HG03571 (cell line): Measurements from ENCODE around the gene ILDR1.

Experiments used
- ATAC-seq: cut with Tn5 transposase; IDR thresholded peaks from one replicate; pipeline ENCODE4 v1.9.1; 2021; ENCODE audit not compliant: unreplicated experiment

Gene ILDR1

DNA sequence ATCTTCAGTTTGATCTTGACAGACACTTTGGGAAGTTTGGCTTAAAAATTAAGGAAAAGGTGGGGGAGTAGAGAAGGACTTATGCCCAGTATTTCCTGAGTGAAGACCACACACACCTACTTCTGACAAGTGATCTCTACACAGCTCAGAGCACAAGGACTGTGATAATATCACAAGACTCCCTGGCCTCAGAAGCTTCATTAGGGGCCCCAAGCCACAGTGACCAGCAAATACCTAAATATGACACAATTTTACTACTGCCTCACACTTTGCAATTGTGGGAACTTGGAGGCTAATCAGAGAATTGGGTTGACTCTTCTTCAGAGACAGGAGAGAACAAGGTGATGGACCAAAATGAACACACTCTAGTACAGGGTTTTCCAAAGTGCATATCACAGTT, 2.6 kb downstream of the ILDR1 start:
- no peak for ATAC-seq

DNA sequence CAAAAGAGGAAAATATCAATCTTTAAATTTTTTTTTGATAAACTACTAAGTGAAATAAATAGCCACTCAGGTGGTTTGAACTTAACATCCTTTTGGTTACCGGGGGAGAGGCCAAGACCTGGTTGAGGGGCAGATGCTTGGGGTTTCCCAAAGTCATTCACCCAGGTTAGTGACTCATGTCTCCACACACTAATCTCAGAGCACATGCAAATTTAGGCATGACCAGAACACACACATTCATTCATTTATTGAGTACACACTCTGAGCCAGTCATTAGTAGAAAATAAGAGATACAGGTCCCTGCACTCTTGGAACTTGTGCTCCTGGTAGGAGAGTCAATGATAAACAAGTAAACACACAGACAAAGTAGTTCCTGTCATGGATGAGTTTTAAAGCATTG, 7.3 kb downstream of the ILDR1 start:
- peak; percentile 89 for ATAC-seq

DNA sequence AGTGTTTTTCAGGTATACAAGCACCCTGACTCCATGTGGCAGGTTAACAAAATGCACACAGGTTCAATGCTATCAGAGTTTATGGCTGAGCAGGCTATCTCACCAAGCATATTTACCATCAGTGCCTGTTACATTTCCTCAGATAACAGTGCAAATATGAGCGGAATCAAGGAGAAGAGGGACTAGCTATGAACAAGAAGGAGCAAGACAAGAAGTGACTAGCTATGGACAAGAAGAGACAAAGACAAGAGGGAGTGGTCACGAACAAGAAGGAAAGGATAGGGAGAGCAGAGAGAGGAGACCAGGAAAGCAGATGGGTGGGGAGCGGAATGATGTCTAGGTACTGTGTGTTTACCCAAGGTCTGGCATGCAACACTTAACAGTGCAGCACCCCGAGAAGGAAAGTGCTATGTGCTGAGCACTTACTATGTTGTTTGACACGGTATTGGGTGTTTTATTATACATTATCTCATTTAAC, 8.6 kb downstream of the ILDR1 start:
- no peak for ATAC-seq

DNA sequence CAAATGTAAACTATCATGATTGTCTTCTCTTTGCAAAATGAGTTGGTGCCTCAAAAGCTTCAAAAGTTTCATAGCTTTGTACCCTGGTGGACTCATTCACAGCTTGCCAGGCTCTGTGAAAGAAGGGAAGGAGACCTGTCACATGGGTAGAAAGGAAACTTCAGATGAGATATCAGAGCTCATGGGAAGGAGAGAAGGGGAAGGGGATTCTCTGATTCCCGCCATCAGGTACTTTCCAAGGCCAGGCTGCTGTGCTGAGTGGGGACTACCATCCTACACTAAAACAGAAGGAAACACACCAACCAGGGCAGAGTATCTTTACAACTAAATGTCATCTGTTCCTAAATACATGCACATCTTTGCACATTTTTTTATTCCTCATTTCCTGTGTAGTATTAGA, 9.2 kb downstream of the ILDR1 start:
- no peak for ATAC-seq

DNA sequence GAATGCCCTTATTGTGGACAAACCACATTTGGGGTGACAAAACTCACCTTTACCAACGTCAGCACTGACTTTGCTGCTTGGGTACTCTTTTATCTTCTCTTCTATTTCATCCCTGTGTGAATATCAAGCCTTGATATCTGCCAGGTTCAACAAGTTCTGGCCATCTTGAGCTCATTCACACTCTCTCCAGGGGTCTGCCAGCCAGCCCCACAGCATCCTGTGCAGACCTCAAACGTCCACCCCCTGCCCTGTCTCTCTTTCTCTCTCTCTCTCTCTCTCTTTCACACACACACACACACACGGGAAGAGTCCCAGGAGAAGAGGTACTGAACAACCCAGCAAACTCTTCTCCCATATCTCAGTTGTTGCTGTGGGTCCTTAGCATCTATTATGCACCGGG, 10.7 kb downstream of the ILDR1 start:
- no peak for ATAC-seq

DNA sequence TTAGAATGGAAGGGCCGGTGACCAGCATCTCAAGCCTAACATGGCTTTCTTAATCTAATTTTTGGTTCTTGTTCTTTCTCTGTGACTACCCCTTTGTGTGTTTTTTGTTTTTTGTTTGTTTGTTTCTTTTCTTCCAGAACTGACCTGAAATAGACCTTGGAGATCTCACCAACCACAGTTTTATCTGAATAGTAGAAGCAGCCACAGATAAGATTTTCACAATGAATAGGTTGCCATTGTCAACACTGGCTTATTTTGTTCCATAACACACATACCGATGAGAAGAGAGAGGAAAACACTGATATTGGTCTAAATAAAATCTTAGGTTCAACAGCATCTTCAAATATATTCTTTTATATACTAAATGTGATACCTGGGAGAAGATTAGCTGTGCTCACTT, 11.5 kb downstream of the ILDR1 start:
- ATAC-seq: no peak

DNA sequence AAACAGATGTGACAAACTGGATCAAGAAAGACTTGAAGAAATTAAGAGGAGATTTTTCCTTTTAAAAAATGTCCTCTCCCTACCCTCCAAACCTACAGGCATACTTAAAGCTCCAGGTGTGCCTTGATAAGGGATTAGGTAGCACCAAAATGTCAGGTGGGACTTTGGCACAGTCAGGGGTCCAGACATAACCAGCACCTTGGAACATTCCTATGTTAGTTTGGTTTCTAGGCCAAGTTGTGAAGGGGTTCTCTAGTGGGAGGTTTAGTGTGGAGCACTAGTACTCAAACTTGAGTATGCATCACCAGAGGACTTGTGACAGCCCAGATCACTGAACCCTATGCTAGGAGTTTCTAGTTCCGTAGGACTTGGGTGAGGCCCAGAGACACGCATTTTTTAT, 13.9 kb downstream of the ILDR1 start:
- ATAC-seq: no peak

DNA sequence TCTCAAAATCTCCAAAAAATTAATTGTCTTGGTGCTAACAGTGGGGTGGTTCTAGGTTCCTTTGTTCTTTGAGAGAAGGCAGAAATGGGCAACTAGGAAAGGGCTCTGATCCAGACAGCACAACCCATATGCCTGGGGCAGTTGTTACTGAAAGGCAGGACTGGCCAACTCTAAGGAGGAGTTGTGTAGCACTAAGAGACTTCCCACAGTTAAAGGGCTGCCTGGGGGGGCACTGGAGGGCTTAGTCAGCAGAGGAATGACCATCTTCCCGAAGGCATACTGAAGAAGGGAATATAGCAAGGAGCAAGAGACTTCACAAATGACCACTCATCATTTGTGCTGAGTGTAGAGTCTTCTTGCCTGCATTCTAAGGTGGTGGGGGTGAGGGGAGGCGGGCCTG, 15.8 kb downstream of the ILDR1 start:
- ATAC-seq: no peak

DNA sequence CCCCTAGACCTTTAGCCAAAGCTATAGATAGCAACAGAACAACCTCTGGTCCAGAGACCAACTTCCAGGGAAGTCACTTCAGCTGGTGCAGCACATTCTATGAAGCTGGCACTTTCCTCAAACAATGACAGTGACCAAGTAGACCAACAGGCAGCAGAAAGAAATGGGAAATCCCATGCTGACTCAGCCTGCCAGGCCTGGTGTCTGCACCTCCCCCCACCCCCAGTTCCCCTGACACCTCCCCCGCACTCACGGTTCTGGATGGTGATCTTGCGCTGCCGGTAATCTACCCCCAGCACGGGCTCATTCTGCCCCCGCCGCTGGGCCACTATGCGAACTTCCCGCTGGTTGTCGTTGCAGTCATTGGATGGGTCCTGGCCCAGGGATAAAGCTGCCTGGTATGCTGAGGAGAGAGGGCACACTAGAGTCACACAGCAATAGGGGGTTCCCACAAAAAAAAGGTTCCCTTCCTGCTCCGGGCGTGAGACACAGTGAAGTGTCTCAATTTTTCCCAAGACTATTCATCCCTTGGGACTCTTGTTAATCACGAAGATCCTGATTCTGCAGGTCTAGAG, 17.0 kb downstream of the ILDR1 start:
- ATAC-seq: peak; percentile 36

DNA sequence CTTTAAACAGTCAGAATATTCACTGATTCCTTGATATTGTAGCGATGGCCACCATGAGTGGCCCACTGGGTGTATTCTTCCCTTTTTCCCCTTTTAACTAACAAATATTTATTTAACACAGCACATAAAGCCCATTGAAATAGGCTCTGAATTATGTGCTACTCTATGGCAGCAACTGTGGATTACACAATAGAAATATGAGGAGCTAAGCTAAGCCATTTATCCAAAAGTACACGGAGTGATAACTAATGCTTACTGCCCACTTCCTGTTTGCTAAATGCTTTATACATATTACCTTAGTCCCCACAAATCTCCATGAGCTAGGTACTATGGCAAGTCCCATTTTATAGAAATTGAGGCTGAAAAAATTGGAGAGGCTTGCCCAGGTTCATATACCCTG, 17.9 kb downstream of the ILDR1 start:
- ATAC-seq: no peak

DNA sequence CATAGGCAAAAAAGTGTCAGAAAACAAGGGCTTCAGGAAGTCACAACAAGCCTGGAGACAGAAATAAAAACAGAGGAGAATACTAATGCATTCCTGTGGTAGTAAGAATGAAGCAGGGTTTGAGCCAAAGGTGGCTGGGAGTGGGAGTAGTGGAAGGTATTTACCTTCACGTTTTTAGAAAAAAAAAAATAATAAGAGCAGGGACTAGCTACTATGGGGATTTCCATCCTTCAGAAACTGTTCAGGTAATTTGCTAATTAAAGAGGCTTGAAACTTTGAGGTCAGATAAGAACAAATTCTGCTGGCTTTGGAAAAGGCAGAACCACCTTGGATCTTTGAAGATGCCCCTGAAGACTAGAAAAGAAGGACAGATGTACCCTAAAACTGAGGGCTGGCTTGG, 18.4 kb downstream of the ILDR1 start:
- ATAC-seq: no peak

DNA sequence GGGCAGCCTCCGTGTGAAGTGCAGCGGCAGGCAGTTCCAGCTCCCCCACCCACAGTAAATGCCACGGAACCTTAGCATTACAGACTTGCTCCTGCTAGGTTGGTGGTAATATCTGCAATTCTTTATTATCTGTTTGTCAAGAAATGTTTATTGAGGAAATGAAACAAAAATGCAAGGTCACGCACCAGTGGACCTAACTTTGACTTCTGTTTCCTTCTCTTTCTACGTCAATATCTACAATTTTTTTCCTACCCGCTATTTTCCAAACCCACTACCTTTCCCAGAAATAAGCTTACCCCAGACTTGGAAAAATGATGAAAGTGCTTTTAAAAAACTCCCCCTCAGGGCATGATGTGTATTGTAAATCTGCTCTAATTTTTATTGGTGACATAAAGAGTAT, 18.9 kb downstream of the ILDR1 start:
- no peak for ATAC-seq

DNA sequence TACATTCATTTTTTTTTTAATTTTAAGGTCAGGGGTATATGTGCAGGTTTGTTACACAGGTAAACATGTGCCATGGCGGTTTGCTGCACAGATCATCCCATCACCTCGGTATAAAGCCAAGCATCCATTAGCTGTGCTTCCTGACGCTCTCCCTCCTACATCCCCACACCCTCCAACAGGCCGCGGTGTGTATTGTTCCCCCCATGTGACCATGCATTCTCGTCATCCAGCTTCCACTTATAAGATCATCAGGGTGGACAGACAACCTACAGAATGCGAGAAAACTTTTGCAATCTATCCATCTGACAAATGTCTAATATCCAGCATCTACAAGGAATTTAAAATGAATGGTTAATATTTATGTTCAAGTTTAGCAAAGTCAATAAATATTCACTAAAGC, 19.4 kb downstream of the ILDR1 start:
- no peak for ATAC-seq

DNA sequence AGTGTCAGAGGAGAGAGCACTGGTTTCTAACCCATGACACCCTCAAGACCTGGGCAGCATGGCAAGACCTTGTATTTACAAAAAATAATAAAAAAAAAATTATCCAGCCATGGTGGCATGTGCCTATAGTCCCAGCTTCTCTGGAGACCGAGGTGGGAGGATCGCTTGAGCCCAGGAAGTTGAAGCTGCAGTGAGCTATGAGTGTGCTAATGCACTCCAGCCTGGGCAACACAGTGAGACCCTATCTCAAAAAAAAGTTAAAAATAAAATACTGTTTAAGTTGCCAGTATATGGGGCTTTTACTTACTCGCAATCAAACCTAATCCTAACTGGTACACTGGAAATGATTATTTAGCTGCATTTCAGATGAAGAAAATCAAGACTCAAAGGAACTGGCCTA, 20.2 kb downstream of the ILDR1 start:
- no peak for ATAC-seq

DNA sequence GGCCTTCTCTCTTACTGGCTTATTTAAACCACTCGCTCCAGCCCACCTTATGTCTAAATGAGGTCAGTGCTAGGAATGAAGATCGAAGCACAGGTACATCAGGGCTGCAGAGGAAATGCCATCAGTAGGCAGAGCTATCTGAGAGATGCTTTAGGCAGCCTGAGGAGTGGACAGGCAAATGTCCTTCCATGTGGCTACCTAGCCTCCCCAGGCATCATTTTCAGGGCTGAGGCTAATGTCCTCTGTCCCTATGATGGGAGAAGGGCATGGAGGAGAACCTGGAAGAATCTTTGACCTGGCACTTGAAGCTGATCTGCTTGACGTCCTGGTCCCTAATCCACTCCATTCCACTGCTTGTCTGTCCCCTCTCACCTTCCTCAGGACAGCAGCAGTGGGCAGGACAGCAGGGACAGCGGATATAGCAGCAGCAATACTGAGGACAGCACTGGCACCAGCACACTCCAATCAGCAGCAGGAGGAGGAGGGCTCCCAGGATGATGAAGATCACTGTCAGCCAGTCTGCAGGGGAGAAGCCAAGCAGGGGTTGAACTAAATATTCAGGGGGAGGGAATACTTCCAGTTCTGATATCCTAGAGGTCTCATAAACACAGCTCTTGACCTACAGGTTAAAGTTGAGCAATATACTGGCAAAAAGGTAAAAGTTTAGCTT, 21.0 kb downstream of the ILDR1 start:
- ATAC-seq: no peak

DNA sequence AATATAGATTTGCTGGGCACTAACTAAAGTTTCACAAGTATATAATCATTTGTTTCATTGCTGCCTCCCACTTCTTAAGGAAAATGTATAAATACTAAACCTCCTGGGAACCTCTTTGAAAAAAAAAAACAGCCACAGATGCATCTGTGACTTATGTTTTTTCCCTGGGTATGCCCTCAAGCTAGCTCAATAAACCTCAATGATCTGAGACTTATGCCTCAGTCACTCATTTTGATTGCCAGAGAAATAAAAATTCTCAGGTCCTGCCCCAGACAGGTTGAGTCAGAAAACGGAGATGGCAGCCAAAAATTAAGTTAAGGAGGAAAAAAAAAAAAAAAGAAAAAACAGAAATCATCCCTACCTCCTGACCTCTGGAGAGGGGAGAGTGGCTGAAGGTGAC, 22.1 kb downstream of the ILDR1 start:
- ATAC-seq: no peak

DNA sequence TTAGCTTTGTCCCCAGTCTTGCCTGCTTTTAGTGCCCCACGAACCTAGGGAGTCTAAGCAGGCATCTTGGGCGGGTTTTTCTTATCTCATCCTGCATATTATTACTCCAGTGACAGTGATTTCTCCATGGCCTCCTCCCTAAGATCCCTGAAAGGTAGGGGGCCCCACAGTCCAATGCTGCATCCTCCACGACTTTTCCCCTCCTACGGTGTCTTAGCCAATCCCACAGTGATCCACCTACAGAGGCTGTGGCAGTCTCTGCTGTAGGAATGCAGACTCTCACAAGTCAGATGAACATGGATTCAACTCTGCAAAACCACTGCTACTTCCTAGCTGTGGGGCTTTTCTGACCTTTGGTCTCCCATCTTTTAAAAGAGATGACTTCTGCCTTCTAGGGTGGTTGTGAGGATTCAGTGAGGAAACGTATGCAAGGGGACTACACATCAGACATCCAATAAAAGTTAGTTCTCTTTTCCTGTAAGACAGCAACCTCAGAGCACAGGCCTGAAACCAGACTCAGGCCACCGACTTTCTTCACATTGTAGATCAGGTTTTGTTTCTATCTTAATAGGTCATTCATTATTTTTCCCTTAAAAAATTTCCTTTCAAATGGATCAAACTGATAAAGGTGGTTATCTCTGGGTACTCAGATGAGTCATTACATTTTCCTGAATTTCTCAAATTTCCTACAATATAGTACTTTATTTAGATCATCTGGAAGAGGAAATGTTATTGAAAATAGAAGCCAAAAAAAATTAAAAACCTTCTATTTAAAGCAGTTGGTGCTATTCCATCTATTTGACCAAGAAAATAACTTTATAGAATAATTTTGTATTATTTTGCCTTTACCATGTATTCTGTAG, 23.2 kb downstream of the ILDR1 start:
- no peak for ATAC-seq

DNA sequence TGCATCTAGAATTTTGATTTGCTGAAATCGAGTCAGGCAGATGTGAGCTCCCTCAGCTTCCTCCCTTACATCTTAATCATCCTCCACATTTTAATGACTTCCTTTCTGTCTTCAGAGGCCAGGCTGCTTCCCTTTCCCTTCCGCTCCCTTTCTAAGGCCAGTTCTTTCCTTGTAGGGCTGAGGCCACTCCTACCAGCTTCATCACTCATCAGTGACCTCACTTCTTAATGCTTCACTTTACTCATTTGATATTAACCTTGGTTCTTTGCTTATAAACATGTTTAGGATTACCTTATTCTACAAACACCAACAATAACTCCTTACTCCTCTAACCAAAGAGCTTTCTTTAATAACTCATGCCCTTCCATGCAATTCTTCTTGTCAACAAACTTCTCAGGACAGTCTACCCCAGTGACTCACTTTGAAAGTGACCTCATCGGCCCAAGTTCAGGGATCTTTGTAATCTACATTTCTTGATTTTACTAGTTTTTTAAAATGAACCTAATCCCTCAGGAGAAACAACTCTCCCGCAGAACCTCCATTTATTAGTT, 23.9 kb downstream of the ILDR1 start:
- ATAC-seq: no peak

DNA sequence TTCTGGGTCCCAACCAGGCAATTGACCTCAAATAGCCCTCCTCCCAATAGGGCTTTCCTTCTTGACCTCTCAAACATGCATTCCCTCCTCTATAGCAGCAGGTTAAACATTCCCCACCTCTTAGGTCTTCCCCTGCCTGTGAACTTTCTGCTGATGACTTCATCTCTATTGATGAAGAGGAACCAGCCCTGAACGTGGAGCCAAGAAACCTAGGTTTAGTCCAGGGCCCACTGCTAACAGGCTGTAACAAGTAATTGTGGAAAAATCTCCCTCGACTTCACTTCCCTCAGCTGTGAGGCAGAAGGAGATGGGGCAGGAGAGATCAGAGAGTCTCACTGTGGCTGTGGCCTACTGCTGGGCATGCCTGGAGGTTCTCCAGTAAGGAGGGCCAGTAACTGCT, 24.7 kb downstream of the ILDR1 start:
- no peak for ATAC-seq

DNA sequence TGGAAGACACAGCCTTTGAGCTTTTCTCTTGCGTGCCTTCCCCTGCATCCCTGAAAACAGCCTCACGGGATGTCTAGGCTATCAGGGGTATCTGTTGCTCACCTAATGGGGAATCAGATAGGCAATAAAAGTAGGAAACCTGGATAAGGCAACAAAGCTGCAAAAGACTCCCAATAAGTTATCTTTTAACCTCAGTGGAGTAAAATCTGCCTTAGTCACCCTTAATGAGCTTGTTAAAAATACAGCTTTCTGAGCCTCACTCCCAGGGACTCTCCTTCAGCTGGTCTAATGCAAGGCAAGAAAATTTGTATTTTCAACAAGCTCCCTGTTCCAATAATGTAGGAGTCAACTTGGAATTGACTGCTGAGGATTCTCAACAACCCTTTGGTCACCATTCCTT, 25.6 kb downstream of the ILDR1 start:
- no peak for ATAC-seq

DNA sequence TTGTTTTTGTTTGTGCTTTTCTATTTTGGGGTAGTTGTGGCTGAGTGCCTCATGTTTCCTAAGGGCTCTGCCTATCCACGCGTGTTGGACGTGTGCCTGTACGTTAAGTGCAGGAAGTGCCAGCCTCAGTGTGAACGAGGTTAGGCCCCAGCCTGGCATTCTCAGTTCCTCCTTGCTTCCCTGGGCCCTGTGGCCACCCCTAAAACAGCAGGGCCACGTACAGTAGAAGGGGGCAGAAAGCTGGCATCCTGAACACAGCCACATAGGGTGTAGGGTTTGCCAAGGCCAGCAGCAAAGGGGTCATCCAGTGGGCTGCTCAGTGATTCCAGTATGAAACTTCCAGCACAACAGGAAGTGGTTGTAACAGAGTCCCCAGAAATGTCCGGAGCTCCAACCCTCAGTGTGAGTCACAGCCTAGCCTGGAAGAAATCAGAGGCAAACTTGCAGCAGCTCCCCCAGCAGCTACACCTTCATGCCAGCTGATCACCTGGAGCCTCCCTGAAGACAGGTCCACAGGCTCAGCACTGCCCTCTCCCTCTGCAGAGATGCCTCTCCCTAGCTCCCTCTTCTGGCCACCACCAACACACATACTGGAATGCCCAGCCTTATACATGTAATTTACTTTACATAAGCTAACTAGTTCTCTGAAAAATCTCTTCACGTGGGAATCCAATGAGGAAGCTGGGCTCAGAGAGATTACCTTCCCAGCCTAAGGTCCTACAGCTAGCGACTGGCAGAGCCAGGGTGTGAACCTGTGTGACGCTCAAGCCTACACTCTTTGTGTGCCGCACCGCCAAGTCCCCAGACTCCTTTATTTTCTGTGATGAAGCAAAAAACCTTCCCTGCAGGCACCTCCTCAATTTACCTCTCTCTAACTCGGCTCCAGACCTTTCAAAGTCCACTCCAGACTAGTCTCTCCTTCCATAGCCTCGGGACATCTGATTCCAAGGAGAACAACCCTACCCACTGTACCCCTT, 26.6 kb downstream of the ILDR1 start:
- ATAC-seq: peak; percentile 35
